ENCODE results near the gene PGAM2. TPM values are rescaled to one million over a fixed set of nuclear protein-coding genes. Genes with fewer than 3 reads are reported as not detected.
A peak's percentile ranks its signal among the peaks of the same experiment; 100 is the strongest.

Gene PGAM2
- total RNA-seq, 4 donors from 2014 or later = 2.3 to 5.0 TPM; not detected in 2

- DNase-seq (ENCODE audit: low spot score in 2 of 2) = no peak
- H3K36me3 ChIP-seq = peaks cover 58% of the 10 kb centered on the region
- peaks cover 6% of the 10 kb centered on the region for H3K27me3 ChIP-seq
- H3K27ac ChIP-seq = no peak overlapping the region
- H3K4me1 ChIP-seq = peaks cover 27% of the 10 kb centered on the region
- WGBS = 95% methylated on average over 11 of the region's 21 CpGs
- no peaks in the 10 kb centered on the region for H3K9me3 ChIP-seq
- no peak for TF ChIP-seq CTCF (IDR thresholded peaks at IDR 0.05)
- TF ChIP-seq POLR2AphosphoS5 (IDR thresholded peaks at IDR 0.05) = no peak
- TF ChIP-seq EP300 (IDR thresholded peaks at IDR 0.05) = no peak
- no peak for TF ChIP-seq POLR2A (IDR thresholded peaks at IDR 0.05)
- no peak overlapping the region for H3K4me3 ChIP-seq
Observed at GRCh38 chr7:44108768-44109750, 43.7 kb upstream of the PGAM2 start.

- H3K4me1 ChIP-seq = peaks cover 36% of the 10 kb centered on the region
- no peak overlapping the region for H3K4me3 ChIP-seq
- peaks cover 49% of the 10 kb centered on the region for H3K36me3 ChIP-seq
- H3K9me3 ChIP-seq = no peaks in the 10 kb centered on the region
- TF ChIP-seq POLR2A (IDR thresholded peaks at IDR 0.05) = no peak
- no peak for TF ChIP-seq POLR2AphosphoS5 (IDR thresholded peaks at IDR 0.05)
- TF ChIP-seq EP300 (IDR thresholded peaks at IDR 0.05) = no peak
- no peak for TF ChIP-seq CTCF (IDR thresholded peaks at IDR 0.05)
- H3K27me3 ChIP-seq = peaks cover 6% of the 10 kb centered on the region
- peak overlapping the region; percentile 31 for H3K27ac ChIP-seq
- WGBS = 89% methylated on average over 14 of the region's 21 CpGs
- no peak for DNase-seq (ENCODE audit: low spot score in 2 of 2)
Observed at GRCh38 chr7:44107961-44108767, 42.8 kb upstream of the PGAM2 start.

- peak overlapping the region; percentile 51 for H3K4me3 ChIP-seq
- peaks cover 42% of the 10 kb centered on the region for H3K36me3 ChIP-seq
- H3K4me1 ChIP-seq = peaks cover 44% of the 10 kb centered on the region
- TF ChIP-seq EP300 (IDR thresholded peaks at IDR 0.05) (no peak), CTCF (IDR thresholded peaks at IDR 0.05) (no peak), POLR2AphosphoS5 (IDR thresholded peaks at IDR 0.05) (no peak), POLR2A (IDR thresholded peaks at IDR 0.05) (no peak)
- WGBS = 65% methylated on average over 7 of the region's 18 CpGs
- DNase-seq (ENCODE audit: low spot score in 2 of 2) = no peak
- H3K27me3 ChIP-seq = peaks cover 6% of the 10 kb centered on the region
- peak overlapping the region; percentile 31 for H3K27ac ChIP-seq
- H3K9me3 ChIP-seq = no peaks in the 10 kb centered on the region
Observed at GRCh38 chr7:44107116-44107960, 42.0 kb upstream of the PGAM2 start.

- Histone ChIP-seq H3K4me1 (peaks cover 48% of the 10 kb centered on the region), H3K27me3 (peaks cover 6% of the 10 kb centered on the region), H3K27ac (peak overlapping the region; percentile 31), H3K9me3 (no peaks in the 10 kb centered on the region), H3K4me3 (peak overlapping the region; percentile 51), H3K36me3 (peaks cover 34% of the 10 kb centered on the region)
- WGBS = 76% methylated on average over 9 of the region's 10 CpGs
- TF ChIP-seq EP300 (IDR thresholded peaks at IDR 0.05) (no peak), POLR2A (IDR thresholded peaks at IDR 0.05) (no peak), CTCF (IDR thresholded peaks at IDR 0.05) (no peak), POLR2AphosphoS5 (IDR thresholded peaks at IDR 0.05) (no peak)
- no peak for DNase-seq (ENCODE audit: low spot score in 2 of 2)
Observed at GRCh38 chr7:44106311-44107065, 41.1 kb upstream of the PGAM2 start.

Data from suprapubic skin (tissue), 4 donors.